Stimulated activated naive CD8-positive, alpha-beta T cell treated with anti-CD3 and anti-CD28 coated beads, Interleukin-15, Interleukin-2, amounts not matched to agents 100 U/mL and 50 U/mL, for 24 hours (primary cell): ENCODE data around the gene DAO.
"Not testable (repeated sequence)": the region's sequence is repeated elsewhere in the genome, so short reads cannot be mapped to it uniquely, and the experiment has no call there.

Experiments
- ATAC-seq: fragments of 150-1000 bp; cut with Tn5 transposase; one replicate; pipeline ENCODE4 v1.10.0; 2021
- DNase-seq: peaks from one replicate; pipeline ENCODE4 v3.0.0; 2021

Gene DAO

DNA sequence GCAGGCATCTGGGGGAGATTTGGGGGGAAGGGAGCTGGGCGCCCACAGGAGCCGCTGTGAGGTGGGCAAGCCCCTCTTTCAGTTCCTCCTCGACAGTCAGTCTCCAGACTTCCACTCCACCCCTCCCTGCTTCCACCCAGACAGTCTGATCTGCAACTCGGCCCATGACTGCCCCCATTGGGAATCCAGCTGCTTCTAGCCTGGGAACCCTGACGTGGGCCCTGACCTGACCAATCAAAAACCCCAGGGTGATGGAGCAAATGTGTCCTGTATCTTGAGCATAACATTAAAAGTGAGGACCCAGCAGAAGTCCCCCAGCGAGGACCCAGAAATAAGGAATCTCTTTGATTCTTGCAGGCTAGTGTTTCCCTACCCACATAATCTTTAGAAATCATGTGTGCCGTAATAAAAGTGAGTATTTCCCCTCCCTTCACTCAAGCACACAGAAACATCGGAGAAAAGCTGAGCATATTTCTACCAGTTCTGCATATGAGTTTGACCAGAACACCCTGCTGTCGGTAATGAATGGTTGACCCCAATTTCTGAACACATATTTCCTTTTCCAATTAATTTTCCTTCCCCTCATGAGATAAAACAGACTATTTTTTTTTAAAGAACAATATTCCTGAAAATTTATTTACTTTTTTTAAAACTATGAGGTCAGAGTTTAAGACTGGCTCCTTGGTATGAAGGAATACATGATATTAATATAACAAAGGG lies 28.9 kb upstream of the DAO start:
- DNase-seq (no peak), ATAC-seq (no peak)

DNA sequence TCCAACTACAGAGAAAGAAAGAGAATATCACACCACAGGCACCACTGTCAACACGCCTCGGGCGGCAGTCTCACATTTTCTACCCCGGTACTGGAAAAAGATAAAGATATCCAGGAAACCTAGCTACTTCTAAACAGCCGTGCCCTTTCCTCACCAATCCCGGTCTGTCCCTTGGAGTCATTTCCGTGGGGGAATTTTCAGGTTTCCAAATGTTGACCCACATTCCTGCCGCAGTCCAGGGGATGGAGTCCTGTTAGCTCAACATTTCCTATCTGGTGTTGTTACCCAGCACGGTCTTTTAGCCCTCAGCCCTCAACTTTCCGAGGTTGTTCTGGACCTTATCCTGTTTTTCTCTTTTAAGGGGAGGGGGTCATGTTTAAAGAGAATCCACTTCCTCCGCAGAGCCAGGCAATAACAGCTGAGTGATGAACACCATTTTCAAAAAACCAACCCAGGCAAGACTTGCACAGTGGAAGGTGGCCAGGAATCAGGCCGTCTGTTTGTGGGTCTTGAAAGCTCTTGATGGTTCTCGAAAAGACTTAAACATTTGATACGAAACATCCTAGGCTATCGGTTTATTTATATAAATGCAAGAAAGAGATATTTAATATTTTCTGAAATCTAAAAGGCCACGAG lies 27.1 kb upstream of the DAO start:
- no peak for ATAC-seq
- DNase-seq: no peak

DNA sequence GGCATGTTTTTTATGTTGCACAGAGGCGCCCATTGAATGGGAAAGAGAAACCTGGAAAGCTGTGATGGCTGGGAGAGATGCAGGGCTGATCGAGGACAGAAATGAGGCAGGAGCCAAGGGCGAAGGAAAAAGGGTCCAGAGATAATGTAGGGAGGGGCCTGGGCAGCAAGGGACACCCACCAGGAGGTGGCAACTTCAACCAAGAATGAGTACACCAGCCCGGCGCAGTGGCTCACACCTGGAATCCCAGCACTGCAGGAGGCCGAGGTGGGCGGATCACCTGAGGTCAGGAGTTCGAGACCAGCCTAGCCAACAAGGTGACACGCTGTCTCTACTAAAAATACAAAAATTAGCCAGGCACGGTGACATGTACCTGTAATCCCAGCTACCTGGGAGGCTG lies 26.5 kb upstream of the DAO start:
- DNase-seq (no peak), ATAC-seq (no peak)

DNA sequence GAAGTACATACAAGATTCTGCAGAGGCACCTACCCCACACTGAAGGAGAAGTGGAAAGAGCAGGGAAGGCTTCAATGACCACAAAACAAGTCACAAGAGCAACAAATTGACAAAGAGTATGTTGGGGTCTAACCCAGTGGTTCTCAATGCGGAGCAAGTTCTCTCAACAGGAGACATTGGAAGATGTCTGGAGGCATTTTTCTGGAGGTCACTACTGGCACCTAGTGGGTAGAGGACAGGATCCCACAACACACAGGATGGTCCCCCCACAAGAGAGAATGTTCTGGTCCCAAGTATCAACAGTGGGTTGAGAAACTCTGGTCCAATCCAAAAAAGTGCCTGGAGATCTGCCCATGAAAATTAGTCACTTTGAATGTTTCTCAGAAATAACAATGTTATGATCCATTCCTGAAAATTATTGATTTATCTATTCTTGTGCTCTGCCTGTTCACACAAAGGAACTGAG lies 25.9 kb upstream of the DAO start:
- DNase-seq: no peak
- no peak for ATAC-seq

DNA sequence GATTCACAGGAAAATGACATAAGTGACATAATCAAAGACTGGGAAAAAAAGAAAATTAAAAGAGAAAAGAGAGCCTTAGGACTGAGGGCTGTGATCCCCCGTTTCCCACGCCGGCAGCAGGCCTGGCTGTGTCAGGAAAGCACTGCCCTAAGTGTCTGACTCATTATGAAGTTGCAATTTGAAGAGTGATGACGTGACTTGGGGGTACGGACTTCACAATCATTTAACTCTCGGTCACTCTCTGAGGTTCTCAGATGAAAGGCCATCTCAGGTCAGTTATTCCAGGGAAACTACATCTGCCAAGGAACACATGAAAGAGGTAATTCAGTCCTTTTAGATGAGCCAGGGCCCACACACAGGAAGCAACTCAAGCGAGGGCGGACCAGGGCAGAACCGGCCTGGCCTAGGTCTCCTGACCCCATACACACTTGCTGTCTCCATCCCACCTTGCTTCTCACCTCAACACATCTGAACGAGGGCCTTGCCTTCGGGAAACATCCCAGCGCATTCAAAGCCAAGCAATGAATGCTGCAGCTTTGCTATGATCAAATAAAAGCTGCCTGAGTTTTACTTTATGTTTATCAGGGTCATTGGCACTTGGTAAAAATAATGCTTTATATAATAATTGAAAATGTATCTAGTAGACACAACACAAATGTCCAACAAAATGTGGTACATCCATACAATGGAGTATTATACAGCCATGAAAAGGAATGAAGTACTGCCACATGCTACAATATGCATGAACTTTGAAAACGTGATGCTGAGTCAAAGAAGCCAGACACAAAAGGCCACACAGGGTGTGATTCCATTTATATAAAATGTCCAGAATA lies 25.2 kb upstream of the DAO start:
- no peak for ATAC-seq
- no peak for DNase-seq

DNA sequence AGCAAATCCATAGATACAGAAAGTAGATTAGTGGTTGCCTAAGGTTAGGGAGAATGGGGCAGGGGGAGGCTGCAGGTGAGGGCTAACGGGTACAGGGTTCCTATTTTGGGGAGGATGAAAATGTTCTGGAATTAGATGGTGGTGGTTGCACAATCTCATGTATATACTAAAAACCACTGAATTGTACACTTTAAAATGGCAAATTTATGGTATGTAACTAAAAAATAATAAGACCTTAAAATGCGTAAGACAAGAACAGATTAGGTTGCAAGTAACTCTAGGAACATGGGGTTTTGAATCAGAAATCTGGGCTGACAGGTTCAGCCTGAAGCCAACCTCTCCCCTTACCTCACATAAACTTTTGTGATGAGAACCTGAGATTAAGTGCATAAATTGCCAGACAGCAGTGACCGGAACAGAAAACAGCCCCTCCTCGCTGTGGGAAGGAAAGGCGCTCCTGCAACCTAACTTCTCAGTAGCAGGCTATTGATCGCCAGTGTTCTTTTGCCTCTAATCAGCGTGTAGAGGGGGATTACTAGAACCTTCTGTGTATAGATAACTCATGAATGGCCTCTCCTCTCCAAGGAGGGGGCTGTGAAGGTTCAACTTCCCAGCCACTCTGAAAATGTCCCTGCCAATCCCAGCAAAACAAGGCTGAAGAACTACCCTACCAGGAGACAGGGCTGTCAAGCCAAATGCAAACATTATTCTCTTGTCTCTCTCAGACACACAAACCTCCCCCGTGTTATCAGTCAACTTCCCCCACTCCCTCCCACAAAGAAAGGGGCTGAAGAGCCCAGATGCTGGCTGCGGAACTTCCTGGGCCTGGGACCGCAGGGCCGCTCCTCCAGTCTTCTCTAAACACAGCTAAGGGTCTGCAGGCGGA lies 24.4 kb upstream of the DAO start:
- DNase-seq: no peak
- ATAC-seq: no peak

DNA sequence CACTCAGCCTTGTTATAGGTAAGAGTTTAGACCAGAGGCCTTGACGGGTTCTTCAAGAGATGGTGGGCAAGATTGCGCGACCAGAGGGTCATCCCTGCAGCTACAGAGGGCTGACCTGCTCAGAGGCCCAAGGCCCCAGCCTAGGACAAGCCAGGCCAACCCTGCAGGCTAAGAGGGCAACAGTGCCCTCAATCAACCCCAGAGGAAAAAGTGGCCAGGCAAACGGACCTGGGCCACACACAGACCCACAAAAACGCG lies 23.8 kb upstream of the DAO start:
- ATAC-seq (no peak), DNase-seq (no peak)

DNA sequence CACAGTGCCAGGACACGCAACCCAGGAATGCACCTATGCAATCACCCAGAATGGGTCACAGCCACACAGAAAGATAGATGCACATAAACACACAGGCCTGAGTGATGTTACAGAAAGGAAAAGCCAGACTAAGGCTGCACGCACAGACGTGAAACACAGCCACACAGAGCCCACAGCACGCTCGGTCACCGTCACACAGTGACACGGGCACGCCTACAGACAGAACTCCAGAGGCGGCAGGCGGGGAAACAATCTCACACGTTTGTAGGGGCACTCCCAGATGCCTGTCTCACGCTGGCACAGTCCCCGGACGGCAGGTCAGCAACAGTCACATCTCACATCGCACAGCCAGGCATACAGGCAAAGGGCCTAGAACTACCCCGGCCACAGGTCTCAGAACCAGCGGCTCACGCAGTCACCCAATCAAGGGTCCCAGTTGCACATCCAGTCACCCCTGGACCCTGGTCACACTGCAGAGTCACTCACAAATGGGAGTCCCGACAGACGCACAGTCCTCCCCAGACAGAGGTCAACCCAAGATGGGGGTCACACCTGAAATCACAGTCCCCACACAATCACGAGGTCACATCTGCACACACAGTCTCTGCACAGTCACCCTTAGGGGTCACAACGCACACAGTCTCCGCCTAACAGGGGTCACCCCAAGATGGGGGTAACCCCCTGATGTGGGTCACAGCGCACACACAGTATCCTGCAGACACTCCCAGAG lies 23.3 kb upstream of the DAO start:
- peak; percentile 47 for ATAC-seq
- peak; percentile 72 for DNase-seq

DNA sequence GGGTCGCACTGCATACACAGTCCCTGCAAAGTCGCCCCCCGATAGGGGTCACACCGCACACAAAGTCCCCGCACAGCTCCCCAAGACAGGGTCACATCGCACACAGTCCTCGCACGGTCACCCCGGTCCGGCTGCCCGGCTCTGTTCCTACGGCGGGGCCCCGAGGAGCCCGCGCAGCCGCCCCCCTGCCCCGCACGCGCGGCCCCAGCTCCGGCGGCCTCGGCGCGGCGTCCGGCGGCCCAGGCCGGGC lies 22.8 kb upstream of the DAO start:
- ATAC-seq: no peak
- DNase-seq: no peak

DNA sequence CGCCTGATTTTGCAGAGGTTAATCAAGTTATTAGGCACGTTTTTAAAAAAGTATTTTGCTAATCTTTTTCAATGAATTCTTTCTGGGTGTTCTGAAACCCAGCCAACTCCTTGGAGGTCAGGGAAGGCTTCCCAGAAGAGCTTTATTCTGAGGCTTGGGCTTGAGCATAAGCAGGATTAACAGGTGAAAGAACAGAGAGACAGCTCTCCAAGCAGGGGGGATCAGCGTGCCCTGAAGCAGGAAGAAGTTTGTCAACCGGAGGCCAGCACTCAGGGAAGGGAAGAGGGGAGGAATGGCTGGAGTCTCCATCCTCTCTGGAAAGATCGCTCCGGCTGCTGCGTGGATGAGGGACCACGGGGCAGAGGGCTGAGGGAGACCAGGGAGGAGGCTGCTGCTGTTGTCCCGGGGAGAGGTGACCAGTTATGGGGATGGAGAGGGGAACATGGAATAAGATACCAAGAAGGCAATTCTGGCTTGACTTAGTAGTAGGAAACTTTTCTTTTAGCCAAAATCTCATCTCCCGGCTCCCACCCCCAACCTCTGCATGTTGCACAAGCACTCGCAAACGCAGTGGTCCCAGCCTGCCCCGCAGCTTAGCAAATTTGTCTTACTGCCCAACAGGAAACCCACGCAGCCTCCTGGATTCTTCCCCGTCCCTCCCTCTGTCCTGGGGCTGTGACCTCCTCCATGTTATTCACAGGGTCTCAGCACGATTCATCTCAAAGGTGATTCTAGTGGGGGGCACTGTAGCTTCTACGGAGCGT lies 21.4 kb upstream of the DAO start:
- ATAC-seq (no peak), DNase-seq (peak; percentile 12)

DNA sequence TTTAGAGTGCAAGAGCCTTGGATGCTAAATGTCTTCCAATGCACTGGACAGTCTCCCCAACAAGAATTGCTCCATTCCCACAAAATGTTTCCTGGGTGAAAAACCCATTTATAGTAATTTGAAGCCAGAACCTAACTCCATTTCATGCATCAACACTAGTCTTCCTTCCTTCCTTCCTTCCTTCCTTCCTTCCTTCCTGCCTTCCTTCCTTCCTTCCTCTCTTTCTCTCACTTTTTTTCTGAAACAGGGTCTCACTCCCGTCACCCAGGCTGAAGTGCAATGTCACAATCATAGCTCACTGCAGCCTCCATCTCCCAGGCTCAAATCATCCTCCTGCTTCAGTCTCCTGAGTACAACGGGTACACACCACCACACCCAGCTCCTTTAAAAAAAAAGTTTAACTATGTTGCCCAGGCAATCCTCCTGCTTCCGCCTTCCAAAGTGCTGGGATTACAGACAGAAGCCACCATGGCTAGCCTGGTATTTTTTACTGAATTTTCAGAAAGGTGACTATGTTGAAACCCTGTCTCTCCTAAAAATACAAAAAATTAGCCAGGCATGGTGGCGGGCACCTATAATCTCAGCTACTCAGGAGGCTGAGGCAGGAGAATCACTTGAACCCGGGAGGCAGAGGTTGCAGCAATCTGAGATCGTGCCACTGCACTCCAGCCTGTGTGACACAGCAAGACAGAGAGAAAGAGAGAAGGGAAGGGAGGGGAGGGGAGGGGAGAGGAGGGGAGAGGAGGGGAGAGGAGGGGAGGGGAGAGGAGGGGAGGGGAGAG lies 20.6 kb upstream of the DAO start:
- not testable (repeated sequence) for ATAC-seq, DNase-seq

DNA sequence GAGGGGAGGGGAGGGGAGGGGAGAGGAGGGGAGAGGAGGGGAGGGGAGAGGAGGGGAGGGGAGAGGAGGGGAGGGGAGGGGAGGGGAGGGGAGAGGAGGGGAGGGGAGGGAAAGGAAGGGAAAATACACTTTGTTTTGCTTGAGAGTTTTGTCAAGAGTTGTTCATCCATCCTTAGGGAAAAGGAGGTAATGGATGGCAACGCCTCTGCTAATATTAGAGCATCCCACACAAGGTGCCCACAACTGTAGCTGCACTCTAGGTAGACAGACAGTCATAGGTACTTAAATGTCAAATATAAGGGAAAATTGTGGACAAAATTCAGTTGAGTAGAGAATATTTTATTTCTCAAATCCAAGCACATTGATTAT lies 20.0 kb upstream of the DAO start:
- no peak for ATAC-seq
- no peak for DNase-seq

DNA sequence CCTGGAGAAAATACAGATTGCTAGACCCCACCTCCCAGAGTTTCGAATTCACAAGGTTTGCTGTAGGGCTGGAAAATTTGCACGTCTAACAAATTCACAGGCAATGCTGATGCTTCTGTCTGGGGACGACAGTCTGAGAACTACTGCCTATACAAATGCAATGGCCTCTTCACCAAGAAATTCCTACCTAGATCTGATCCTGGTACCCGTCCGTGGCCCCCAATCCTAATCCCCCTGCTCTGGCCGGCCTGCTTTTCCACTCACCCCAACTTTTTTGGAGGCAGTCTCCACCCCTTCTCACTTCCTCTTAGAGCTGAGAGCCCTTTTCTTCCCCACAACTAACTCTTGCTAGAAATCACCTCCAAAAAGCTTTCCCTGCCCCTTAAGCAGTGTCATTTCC lies 19.4 kb upstream of the DAO start:
- ATAC-seq (no peak), DNase-seq (no peak)

DNA sequence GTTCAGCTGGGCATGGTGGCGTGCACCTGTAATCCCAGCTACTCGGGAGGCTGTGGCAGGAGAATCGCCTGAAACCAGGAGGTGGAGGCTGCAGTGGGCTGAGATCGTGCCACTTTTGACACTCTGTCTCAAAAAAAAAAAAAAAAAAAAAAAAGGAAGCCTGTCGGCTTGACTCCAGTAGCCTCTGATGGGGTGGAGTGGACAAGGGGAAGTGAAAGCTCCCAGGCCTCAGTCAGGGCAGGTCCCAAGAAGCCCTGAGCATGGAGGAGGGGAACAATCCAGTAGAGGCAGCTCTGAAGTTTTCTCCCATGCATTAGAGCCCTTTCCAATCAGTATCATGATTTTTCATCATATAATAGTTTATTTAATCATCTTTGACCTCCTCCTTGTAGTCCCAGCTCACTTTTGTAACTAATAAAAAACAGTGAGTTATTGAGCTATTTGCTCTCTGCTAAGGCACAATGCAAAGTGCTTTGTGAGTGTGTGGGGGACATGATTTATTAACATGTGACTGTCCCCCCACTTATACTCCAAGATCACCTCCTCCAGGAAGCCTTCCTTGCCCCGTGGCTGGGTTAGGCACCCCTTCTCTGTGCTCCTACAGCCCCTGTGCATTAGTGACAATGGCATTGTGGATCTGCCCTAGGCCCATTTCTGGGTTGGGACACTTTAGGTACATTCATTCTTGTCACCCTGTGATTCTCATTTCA lies 17.9 kb upstream of the DAO start:
- ATAC-seq: no peak

DNA sequence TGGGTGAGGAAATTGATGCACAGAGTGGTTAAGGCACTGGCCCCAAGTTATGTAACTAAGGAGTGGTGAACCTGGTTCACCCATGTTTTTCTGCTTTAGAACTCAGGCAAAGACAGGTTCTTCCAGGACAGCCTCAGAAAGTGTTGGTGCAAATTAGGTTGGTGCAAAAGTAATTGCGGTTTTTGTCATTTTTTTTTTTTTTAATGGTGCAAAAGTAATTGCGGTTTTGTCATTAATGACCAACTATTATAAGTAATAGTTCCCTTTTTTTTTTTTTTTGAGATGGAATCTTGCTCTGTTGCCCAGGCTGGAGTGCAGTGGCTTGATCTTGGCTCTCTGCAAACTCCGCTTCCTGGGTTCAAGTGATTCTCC lies 17.3 kb upstream of the DAO start:
- no peak for ATAC-seq
- DNase-seq: no peak

More for the DNA sequence above, 17.9 kb upstream of the DAO start:
- DNase-seq: no peak

DNA sequence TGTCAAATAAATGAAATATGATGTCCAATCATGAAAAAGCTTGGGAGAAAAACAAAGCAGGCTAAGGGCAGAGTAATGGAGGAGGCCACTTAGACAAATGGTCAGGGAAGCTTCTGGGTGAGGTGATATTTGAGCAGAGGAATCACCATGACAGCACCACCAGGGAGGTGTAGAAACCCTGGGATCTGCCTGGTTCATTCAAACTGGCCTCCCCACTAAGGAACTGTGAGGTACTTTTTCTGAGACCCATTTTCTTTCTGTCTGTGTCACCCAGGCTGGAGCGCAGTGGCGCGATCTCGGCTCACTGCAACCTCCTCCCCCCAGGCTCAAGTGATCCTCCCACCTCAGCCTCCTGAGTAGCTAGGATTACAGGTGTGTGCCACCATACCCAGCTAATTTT lies 14.7 kb upstream of the DAO start:
- DNase-seq (no peak), ATAC-seq (no peak)

DNA sequence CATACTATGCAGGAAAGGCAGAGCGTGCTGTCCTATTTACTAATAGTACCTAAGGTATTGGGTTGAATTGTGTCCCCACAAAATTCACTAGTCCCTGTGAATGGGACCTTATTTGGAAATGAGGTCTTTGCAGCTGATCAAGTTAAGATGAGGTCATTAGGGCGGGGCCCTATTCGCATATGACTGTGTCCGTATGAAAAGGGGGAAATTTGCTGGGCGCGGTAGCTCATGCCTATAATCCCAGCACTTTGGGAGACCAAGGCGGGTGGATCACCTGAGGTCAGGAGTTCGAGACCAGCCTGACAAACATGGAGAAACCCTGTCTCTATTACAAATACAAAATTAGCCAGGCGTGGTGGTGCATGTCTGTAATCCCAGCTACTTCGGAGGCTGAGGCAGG lies 13.8 kb upstream of the DAO start:
- not testable (repeated sequence) for ATAC-seq, DNase-seq

DNA sequence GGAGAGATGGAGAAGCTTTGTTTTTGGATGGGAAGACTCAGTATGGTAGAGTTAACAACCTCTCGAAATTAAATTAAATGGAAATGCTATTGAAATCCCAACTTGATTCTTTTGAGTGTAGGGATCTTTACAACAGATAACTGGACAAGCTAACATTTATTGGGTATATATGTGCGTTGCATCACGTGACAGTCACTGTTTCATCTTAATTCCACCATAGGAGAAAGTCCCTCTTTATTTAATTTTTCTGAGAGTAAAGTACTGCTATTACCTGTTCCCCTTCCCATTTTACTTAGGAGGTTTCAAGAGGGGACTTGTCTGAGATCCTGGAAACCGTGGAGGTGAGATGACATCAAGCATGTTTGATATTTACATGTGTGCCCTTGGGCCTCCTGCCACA lies 11.1 kb upstream of the DAO start:
- DNase-seq (no peak), ATAC-seq (no peak)

DNA sequence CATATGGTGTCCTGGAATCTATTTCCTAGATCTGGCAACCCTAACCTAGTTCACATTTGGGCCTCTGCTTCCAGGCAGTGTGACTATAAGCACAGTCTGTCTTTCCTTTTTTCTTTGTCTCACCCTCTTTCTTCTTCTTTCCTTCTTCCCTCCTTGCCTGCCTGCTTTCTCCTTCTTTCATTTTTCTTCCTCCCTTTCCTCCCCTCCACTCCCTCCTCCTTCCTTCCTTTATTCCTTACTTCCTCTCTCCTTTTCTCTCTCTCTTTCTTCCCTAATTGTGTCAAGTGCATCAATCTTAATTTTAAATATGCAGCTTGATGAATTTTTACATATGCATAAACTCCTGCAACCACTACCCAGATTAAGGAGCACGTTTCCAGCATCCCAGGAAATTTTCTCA lies 4.6 kb upstream of the DAO start:
- ATAC-seq: no peak
- no peak for DNase-seq
